ENCODE results near the gene DHRS7C.
A peak's percentile ranks its signal among the peaks of the same experiment; 100 is the strongest.

Gene DHRS7C

GRCh38 chr17:9763643-9764042 is 27.7 kb downstream of the DHRS7C start:
- DNase-seq (ENCODE audit: low read depth): no peak
- Histone ChIP-seq H3K27me3 (replicated peaks; ENCODE audit: control insufficient read depth, insufficient read depth, low read length) (peaks cover 19% of the 10 kb centered on the region), H3K36me3 (ENCODE audit: control insufficient read depth, insufficient read depth, low read length, severe bottlenecking) (no peaks in the 10 kb centered on the region), H3K4me3 (ENCODE audit: low read length) (no peak overlapping the region), H3K9ac (ENCODE audit: low read length) (no peak overlapping the region), H3K9me3 (ENCODE audit: control insufficient read depth, low read length) (no peaks in the 10 kb centered on the region), H3K4me1 (ENCODE audit: control insufficient read depth, insufficient read depth, low read length) (peaks cover 14% of the 10 kb centered on the region)

GRCh38 chr17:9760266-9760665 is 31.1 kb downstream of the DHRS7C start:
- Histone ChIP-seq H3K9me3 (ENCODE audit: control insufficient read depth, low read length) (no peaks in the 10 kb centered on the region), H3K4me3 (ENCODE audit: low read length) (no peak overlapping the region), H3K36me3 (ENCODE audit: control insufficient read depth, insufficient read depth, low read length, severe bottlenecking) (no peaks in the 10 kb centered on the region), H3K9ac (ENCODE audit: low read length) (no peak overlapping the region), H3K27me3 (replicated peaks; ENCODE audit: control insufficient read depth, insufficient read depth, low read length) (peaks cover 10% of the 10 kb centered on the region), H3K4me1 (ENCODE audit: control insufficient read depth, insufficient read depth, low read length) (peaks cover 10% of the 10 kb centered on the region)
- no peak for DNase-seq (ENCODE audit: low read depth)

GRCh38 chr17:9755083-9755482 is 36.3 kb downstream of the DHRS7C start:
- H3K27me3 ChIP-seq (replicated peaks; ENCODE audit: control insufficient read depth, insufficient read depth, low read length): peaks cover 10% of the 10 kb centered on the region
- no peaks in the 10 kb centered on the region for H3K9me3 ChIP-seq (ENCODE audit: control insufficient read depth, low read length)
- no peaks in the 10 kb centered on the region for H3K4me1 ChIP-seq (ENCODE audit: control insufficient read depth, insufficient read depth, low read length)
- no peak for DNase-seq (ENCODE audit: low read depth)
- no peaks in the 10 kb centered on the region for H3K36me3 ChIP-seq (ENCODE audit: control insufficient read depth, insufficient read depth, low read length, severe bottlenecking)
- no peak overlapping the region for H3K9ac ChIP-seq (ENCODE audit: low read length)
- no peak overlapping the region for H3K4me3 ChIP-seq (ENCODE audit: low read length)

- H3K27me3 ChIP-seq (replicated peaks; ENCODE audit: control insufficient read depth, insufficient read depth, low read length): peaks cover 18% of the 10 kb centered on the region
- no peak for DNase-seq (ENCODE audit: low read depth)
- H3K36me3 ChIP-seq (ENCODE audit: control insufficient read depth, insufficient read depth, low read length, severe bottlenecking): no peaks in the 10 kb centered on the region
- H3K4me3 ChIP-seq (ENCODE audit: low read length): no peak overlapping the region
- peaks cover 3% of the 10 kb centered on the region for H3K4me1 ChIP-seq (ENCODE audit: control insufficient read depth, insufficient read depth, low read length)
- no peak overlapping the region for H3K9ac ChIP-seq (ENCODE audit: low read length)
- no peaks in the 10 kb centered on the region for H3K9me3 ChIP-seq (ENCODE audit: control insufficient read depth, low read length)
These were observed 40.9 kb downstream of the DHRS7C start for GRCh38 chr17:9750524-9750923.

GRCh38 chr17:9729735-9730420 is 61.5 kb downstream of the DHRS7C start:
- Histone ChIP-seq H3K9me3 (ENCODE audit: control insufficient read depth, low read length) (no peaks in the 10 kb centered on the region), H3K9ac (ENCODE audit: low read length) (no peak overlapping the region), H3K36me3 (ENCODE audit: control insufficient read depth, insufficient read depth, low read length, severe bottlenecking) (no peaks in the 10 kb centered on the region), H3K27me3 (replicated peaks; ENCODE audit: control insufficient read depth, insufficient read depth, low read length) (peaks cover 36% of the 10 kb centered on the region), H3K4me1 (ENCODE audit: control insufficient read depth, insufficient read depth, low read length) (no peaks in the 10 kb centered on the region), H3K4me3 (ENCODE audit: low read length) (no peak overlapping the region)
- no peak for DNase-seq (ENCODE audit: low read depth)

GRCh38 chr17:9729034-9729650 is 62.2 kb downstream of the DHRS7C start:
- Histone ChIP-seq H3K27me3 (replicated peaks; ENCODE audit: control insufficient read depth, insufficient read depth, low read length) (peaks cover 38% of the 10 kb centered on the region), H3K4me1 (ENCODE audit: control insufficient read depth, insufficient read depth, low read length) (no peaks in the 10 kb centered on the region), H3K9ac (ENCODE audit: low read length) (no peak overlapping the region), H3K4me3 (ENCODE audit: low read length) (no peak overlapping the region), H3K36me3 (ENCODE audit: control insufficient read depth, insufficient read depth, low read length, severe bottlenecking) (no peaks in the 10 kb centered on the region), H3K9me3 (ENCODE audit: control insufficient read depth, low read length) (no peaks in the 10 kb centered on the region)
- peak; percentile 70 for DNase-seq (ENCODE audit: low read depth)

- no peak overlapping the region for H3K9ac ChIP-seq (ENCODE audit: low read length)
- no peaks in the 10 kb centered on the region for H3K36me3 ChIP-seq (ENCODE audit: control insufficient read depth, insufficient read depth, low read length, severe bottlenecking)
- peaks cover 42% of the 10 kb centered on the region for H3K27me3 ChIP-seq (replicated peaks; ENCODE audit: control insufficient read depth, insufficient read depth, low read length)
- no peak for DNase-seq (ENCODE audit: low read depth)
- H3K4me1 ChIP-seq (ENCODE audit: control insufficient read depth, insufficient read depth, low read length): no peaks in the 10 kb centered on the region
- H3K4me3 ChIP-seq (ENCODE audit: low read length): no peak overlapping the region
- no peaks in the 10 kb centered on the region for H3K9me3 ChIP-seq (ENCODE audit: control insufficient read depth, low read length)
These were observed 62.8 kb downstream of the DHRS7C start for GRCh38 chr17:9728564-9728963.

- no peaks in the 10 kb centered on the region for H3K36me3 ChIP-seq (ENCODE audit: control insufficient read depth, insufficient read depth, low read length, severe bottlenecking)
- peaks cover 42% of the 10 kb centered on the region for H3K27me3 ChIP-seq (replicated peaks; ENCODE audit: control insufficient read depth, insufficient read depth, low read length)
- H3K9me3 ChIP-seq (ENCODE audit: control insufficient read depth, low read length): no peaks in the 10 kb centered on the region
- H3K4me1 ChIP-seq (ENCODE audit: control insufficient read depth, insufficient read depth, low read length): no peaks in the 10 kb centered on the region
- no peak overlapping the region for H3K4me3 ChIP-seq (ENCODE audit: low read length)
- DNase-seq (ENCODE audit: low read depth): no peak
- H3K9ac ChIP-seq (ENCODE audit: low read length): no peak overlapping the region
These were observed 63.4 kb downstream of the DHRS7C start for GRCh38 chr17:9728005-9728404.

GRCh38 chr17:9726291-9726690 is 65.1 kb downstream of the DHRS7C start:
- no peaks in the 10 kb centered on the region for H3K9me3 ChIP-seq (ENCODE audit: control insufficient read depth, low read length)
- H3K4me1 ChIP-seq (ENCODE audit: control insufficient read depth, insufficient read depth, low read length): no peaks in the 10 kb centered on the region
- no peaks in the 10 kb centered on the region for H3K36me3 ChIP-seq (ENCODE audit: control insufficient read depth, insufficient read depth, low read length, severe bottlenecking)
- DNase-seq (ENCODE audit: low read depth): no peak
- no peak overlapping the region for H3K9ac ChIP-seq (ENCODE audit: low read length)
- no peak overlapping the region for H3K4me3 ChIP-seq (ENCODE audit: low read length)
- H3K27me3 ChIP-seq (replicated peaks; ENCODE audit: control insufficient read depth, insufficient read depth, low read length): peaks cover 42% of the 10 kb centered on the region

- Histone ChIP-seq H3K4me3 (ENCODE audit: low read length) (no peak overlapping the region), H3K27me3 (replicated peaks; ENCODE audit: control insufficient read depth, insufficient read depth, low read length) (peaks cover 42% of the 10 kb centered on the region), H3K4me1 (ENCODE audit: control insufficient read depth, insufficient read depth, low read length) (no peaks in the 10 kb centered on the region), H3K36me3 (ENCODE audit: control insufficient read depth, insufficient read depth, low read length, severe bottlenecking) (no peaks in the 10 kb centered on the region), H3K9me3 (ENCODE audit: control insufficient read depth, low read length) (no peaks in the 10 kb centered on the region), H3K9ac (ENCODE audit: low read length) (no peak overlapping the region)
- peak; percentile 2 for DNase-seq (ENCODE audit: low read depth)
These were observed 65.8 kb downstream of the DHRS7C start for GRCh38 chr17:9725575-9725974.
